ENCODE measurements around the gene MVD. TPM values are rescaled to one million over a fixed set of nuclear protein-coding genes. Genes with fewer than 3 reads are reported as not detected.

The MVD gene
- total and polyA plus RNA-seq, 2 of the 4 experiments (the other 2 are of a cell fraction) = 18.3 to 28.4 TPM

- dilution Hi-C loops (cut with HindIII; ENCODE audit: low sequenced_read_pairs, unreplicated experiment) (no loop called here), in situ Hi-C loops (cut with MboI; ENCODE audit: low sequenced_read_pairs) (no loop called here)
- no TSS peak for BruUV-seq (replicated peaks)
These were observed 3.7 kb downstream of the MVD start for GRCh38 chr16:88659160-88659559.

More at GRCh38 chr16:88659160-88659559, 3.7 kb downstream of the MVD start:
- ChIA-PET CTCF (no interaction called here), POLR2A (ENCODE audit: unreplicated experiment) (no interaction called here)
- TF ChIP-seq CEBPB (IDR thresholded peaks at IDR 0.05; ENCODE audit: low read depth, low read length) (no peak), FOS (IDR thresholded peaks at IDR 0.05; ENCODE audit: low read depth, low read length) (no peak), BHLHE40 (IDR thresholded peaks at IDR 0.05; ENCODE audit: low read depth, low read length) (no peak), RAD21 (IDR thresholded peaks at IDR 0.05; ENCODE audit: low read length) (no peak)
- H3K27me3 ChIP-seq (ENCODE audit: control insufficient read depth, insufficient read depth, low read length) = no peaks in the 10 kb centered on the region
- no peak overlapping the region for H4K5ac ChIP-seq (ENCODE audit: low read depth, low read length)
- no peaks in the 10 kb centered on the region for H3K9me3 ChIP-seq (ENCODE audit: control insufficient read depth, insufficient read depth, low read length)
- no peaks in the 10 kb centered on the region for H3K4me1 ChIP-seq (ENCODE audit: control insufficient read depth, insufficient read depth, low read length)
- H3K4me2 ChIP-seq (ENCODE audit: low read depth, low read length) = no peak overlapping the region
- H3K4me3 ChIP-seq (ENCODE audit: insufficient read depth, low read depth, low read length) = no peak overlapping the region
- H3K27ac ChIP-seq (ENCODE audit: insufficient read depth, low read length) = no peak overlapping the region
- peaks cover 13% of the 10 kb centered on the region for H3K36me3 ChIP-seq (ENCODE audit: control insufficient read depth, insufficient read depth, low read length)
- H4K91ac ChIP-seq (ENCODE audit: insufficient read depth, low read depth, low read length) = no peak overlapping the region
- no peak overlapping the region for H2BK20ac ChIP-seq (ENCODE audit: low read depth, low read length)
- H4K8ac ChIP-seq (ENCODE audit: low read depth in 2 of 2, low read length in 2 of 2) = no peak overlapping the region
- intact Hi-C loops (cut with micrococcal nuclease) = no loop called here
- WGBS, 2 experiments (ENCODE audit: extremely low coverage in 2 of 2, insufficient read length in 1 of 2) = 93% methylated on average over 22 of the region's 25 CpGs; no CpG with 5 or more reads in 1 of the 2 experiments
- H2BK15ac ChIP-seq (ENCODE audit: low read depth, low read length) = no peak overlapping the region
- H3K79me1 ChIP-seq (ENCODE audit: low read depth in 1 of 2, low read length in 2 of 2) = peaks cover 10 to 41% of the 10 kb centered on the region in 2 experiments
- no peak overlapping the region for H3K18ac ChIP-seq (ENCODE audit: low read depth, low read length)
- no peak overlapping the region for H3K9ac ChIP-seq (ENCODE audit: low read depth, low read length)
- no peak overlapping the region for H2AK9ac ChIP-seq (replicated peaks; ENCODE audit: low read depth, low read length, poor library complexity)
- H3K4ac ChIP-seq (ENCODE audit: low read depth, low read length) = no peak overlapping the region
- ATAC-seq (ENCODE audit: low read depth) = no peak
- H3K23ac ChIP-seq (ENCODE audit: low read depth, low read length) = no peak overlapping the region
- H3K14ac ChIP-seq (replicated peaks; ENCODE audit: low read depth, low read length) = no peak overlapping the region
- no peak overlapping the region for H2AK5ac ChIP-seq (ENCODE audit: low read depth, low read length)
- H3K9me1 ChIP-seq (ENCODE audit: insufficient read depth, low read length) = no peaks in the 10 kb centered on the region
- H2AFZ ChIP-seq (replicated peaks; ENCODE audit: low read length, poor library complexity) = no peak overlapping the region
- H2BK120ac ChIP-seq (ENCODE audit: low read depth, low read length) = no peak overlapping the region
- no peak for DNase-seq
- H2BK5ac ChIP-seq (ENCODE audit: low read depth, low read length, poor library complexity, severe bottlenecking) = no peak overlapping the region
- H4K20me1 ChIP-seq (ENCODE audit: insufficient read depth, low read length) = 0 out of 2 replicates have a peak, but pooled peaks cover 5% of the 10 kb centered on the region
- H3K56ac ChIP-seq (ENCODE audit: extremely low read depth, insufficient read depth, low read length) = no peak overlapping the region
